GM08714 (cell line): ENCODE data around the gene PLD2.

Experiments
- H3K4me3 ChIP-seq: fragments of 200-500 bp; sonication (Bioruptor generic); 2 replicates; pipeline ENCODE4 v1.5.1; 2014; ENCODE audit warnings: mild to moderate bottlenecking, low read length, inconsistent platforms
- ZNF274 ChIP-seq: IDR thresholded peaks from 2 replicates; pipeline ENCODE4 v1.6.1; 2012; ENCODE audit warnings: mild to moderate bottlenecking, low read depth, low read length

Gene PLD2

DNA sequence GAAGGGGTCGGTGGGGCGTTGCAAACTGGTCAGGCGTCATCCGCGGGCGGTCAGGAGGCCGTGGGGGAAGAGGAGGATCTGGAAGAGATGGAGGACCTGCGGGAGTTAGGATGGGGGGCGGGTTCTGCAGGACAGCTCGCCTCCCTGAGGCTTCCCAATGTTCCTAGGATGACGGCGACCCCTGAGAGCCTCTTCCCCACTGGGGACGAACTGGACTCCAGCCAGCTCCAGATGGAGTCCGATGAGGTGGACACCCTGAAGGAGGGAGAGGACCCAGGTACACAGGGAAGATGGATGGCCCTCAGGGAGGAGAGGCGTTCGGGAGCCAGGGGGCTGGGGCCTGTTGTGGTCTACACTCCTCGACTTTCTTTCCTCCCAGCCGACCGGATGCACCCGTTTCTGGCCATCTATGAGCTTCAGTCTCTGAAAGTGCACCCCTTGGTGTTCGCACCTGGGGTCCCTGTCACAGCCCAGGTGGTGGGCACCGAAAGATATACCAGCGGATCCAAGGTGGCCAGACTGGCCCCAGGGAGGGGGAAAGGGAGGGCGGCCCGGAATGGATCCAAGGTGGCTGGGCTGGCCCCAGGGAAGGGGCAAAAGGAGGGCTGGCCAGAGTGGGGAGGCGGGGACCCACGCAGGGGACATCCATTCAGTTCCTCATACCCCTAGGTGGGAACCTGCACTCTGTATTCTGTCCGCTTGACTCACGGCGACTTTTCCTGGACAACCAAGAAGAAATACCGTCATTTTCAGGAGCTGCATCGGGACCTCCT, 839 bp downstream of the PLD2 start:
- H3K4me3 ChIP-seq = peak overlapping the region; percentile 92; the same call in 1 of the 2 replicates

DNA sequence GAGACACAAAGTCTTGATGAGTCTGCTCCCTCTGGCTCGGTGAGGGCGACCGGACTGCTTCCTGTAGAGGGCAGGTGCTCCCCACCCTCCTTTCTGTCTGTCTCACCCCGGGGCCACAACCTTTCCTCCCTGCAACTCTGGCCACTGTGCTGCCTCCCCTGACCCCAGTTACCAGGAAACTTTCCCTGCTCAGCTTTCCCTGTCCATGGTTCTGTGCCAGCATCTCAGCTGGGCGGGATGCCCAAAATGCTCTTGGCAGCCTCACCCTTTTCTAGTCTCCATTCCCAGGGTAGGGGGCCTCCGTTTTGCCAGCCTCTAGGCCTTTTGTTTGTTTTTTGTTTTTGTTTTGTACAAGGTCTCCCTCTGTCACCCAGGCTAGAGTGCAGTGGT, 1.4 kb downstream of the PLD2 start:
- no peak overlapping the region for H3K4me3 ChIP-seq
- no peak for TF ChIP-seq ZNF274

More for the DNA sequence above, 839 bp downstream of the PLD2 start:
- no peak for TF ChIP-seq ZNF274

DNA sequence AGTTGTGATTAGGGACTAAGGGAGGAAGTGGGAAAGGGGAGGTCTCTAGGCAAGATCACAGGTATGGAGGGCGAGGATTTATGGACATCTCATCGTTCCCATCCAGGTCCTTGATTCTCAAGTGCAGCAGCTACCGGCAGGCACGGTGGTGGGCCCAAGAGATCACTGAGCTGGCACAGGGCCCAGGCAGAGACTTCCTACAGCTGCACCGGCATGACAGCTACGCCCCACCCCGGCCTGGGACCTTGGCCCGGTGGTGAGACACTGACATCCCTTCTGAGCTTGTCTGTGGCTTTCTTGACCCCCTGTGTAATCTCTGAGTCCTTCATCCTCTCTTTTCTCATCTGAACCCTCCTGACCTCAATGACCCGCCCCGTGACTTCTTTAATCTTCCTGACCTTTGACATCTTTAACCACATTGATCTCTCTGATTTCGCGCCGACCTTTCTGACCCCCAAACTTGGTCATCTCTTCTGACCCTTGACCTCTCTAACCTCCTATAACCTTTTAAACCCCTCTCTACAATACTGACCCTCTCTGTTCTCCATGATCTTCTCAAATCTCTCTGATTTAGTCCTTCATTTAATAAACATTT, 3.8 kb downstream of the PLD2 start:
- no peak overlapping the region for H3K4me3 ChIP-seq
- no peak for TF ChIP-seq ZNF274

DNA sequence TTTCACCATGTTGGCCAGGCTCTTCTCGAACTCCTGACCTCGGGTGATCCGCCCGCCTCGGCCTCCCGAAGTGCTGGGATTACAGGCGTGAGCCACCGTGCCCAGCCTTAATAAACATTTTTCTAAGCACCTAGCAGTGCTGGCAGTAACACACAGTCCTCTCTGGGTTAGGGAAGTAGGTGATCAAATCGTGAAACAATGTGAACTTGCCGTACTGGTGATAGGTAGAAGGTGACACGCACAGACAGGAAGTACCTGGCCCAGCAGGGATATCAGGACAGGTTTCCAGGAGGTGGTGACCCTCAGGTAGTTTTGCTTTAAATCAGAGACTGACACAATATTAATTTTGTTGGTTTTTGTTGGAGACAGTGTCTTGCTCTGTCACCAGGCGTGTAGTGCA, 4.5 kb downstream of the PLD2 start:
- TF ChIP-seq ZNF274 = no peak

DNA sequence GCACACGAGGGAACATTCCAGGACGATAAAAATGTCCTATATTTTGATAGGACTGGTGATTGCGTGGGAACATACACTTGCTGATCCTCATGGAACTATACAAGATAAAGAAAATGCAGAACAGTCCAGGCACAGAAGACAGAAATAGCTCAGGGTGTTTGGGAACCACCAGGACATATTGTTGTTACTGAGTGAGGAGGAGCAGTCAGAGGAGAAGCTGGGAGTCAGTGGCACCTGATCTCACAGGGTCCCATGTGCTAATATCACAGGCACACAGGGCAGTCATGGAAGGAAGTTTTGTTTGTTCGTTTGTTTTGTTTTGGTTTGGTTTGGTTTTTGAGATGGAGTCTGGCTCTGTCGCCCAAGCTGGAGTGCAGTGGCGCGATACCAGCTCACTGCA, 5.7 kb downstream of the PLD2 start:
- no peak overlapping the region for H3K4me3 ChIP-seq
- no peak for TF ChIP-seq ZNF274

More for the DNA sequence above, 4.5 kb downstream of the PLD2 start:
- no peak overlapping the region for H3K4me3 ChIP-seq

DNA sequence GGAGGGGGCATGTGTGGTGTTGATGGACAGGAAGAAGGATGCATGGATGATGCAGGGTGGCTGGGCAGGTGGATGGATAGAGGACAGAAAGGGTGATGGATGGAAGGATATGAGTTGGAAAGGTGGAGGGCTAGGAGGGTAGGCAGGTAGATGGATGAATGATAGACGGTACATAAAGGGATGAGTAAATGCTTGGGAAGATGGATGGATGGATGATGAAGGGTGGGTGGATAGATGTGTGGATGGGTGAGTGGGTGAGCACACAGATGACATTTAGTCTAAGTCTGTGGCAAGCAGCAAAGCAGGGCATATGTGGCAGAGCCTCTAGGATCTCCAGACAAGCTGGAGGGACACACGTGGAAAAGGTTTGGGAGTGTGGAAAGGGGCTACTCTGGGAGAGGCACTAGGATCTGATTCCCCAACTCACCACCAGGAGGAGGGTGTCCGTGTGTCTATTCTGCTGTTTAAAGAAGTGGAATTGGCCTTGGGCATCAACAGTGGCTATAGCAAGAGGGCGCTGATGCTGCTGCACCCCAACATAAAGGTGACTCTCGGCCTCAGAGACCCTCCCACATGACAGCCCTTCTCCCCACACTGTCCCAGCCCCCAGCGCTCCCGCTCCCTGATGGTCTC, 8.2 kb downstream of the PLD2 start:
- H3K4me3 ChIP-seq = no peak overlapping the region
- no peak for TF ChIP-seq ZNF274

DNA sequence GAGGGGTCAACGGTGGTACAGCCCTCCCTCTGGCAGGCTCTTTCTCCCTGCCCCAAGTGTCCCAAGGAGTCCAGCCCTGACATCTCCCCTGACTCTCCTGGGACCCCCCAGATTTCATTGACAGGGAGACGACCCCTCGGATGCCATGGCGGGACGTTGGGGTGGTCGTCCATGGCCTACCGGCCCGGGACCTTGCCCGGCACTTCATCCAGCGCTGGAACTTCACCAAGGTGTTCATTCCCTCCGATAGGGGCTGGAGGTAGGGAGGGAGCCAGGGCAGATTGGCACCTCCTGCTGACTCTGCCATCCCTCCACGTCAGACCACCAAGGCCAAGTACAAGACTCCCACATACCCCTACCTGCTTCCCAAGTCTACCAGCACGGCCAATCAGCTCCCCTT, 9.9 kb downstream of the PLD2 start:
- no peak overlapping the region for H3K4me3 ChIP-seq
- TF ChIP-seq ZNF274 = no peak

DNA sequence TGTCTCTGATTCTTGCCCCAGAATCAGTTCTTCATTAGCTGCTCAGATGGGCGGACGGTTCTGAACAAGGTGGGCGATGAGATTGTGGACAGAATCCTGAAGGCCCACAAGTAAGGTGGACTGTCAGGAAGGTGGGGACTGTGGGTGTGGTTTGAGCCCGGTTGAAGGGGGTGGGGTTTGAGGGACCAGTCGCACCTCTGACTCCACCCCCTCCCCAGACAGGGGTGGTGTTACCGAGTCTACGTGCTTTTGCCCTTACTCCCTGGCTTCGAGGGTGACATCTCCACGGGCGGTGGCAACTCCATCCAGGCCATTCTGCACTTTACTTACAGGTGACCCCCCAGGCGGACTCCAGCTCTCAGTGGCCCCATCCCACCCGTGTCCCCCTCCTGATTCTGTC, 11.3 kb downstream of the PLD2 start:
- TF ChIP-seq ZNF274 = no peak
- no peak overlapping the region for H3K4me3 ChIP-seq

DNA sequence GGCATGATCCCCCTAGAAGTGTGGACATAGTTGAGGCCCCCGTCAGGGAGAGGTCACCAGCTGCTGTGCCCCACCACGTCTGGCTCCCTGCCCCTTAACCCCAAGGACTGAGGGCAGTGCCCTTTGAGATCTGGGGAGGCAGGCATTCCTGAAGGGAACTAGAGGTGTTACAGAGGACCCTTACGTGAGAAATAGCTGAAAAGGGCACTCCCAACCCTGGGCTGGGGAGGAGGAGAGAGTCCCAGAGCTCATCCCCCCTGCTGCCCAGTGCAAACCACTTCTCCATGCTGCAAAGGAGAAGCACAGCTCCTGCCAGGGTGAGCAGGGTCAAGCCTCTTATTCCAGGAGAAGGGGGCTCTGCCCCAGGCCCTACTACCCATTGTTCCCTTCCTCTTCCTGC, 15.9 kb downstream of the PLD2 start:
- no peak overlapping the region for H3K4me3 ChIP-seq
- no peak for TF ChIP-seq ZNF274

DNA sequence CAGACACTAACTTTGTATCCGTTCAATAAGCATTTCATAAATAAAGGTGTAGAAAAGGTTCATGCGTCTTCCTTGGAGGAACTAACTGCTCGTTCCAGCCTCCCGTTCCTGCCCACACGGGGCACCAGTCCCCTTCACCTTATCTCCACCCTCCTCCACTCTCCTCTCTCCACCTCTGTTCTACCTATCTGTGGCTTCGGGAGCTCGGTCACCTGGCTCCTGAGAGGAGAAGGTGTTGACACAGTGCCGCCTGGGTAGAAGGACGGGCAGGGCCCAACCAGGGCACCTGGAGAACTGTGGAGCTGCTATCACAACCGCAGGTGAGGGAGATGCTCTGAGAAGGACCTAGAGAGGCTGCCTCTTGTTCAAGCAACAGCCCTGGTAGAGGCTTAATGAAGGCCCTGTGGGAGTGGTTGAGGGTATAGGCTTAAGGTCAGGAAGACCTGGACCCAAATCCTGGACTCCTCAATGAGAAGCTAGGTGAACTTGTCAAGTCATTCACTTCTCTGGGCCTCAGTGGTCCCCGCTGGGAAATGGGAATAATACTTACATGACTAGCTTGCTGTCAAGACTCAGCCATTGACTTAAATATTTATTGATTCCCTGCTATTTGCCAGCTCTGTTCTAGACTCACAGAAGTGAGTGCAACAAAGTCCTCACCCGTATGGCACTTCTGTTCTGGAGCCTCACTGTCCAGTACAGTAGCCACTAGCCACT, 16.6 kb downstream of the PLD2 start:
- H3K4me3 ChIP-seq = no peak overlapping the region
- TF ChIP-seq ZNF274 = no peak

DNA sequence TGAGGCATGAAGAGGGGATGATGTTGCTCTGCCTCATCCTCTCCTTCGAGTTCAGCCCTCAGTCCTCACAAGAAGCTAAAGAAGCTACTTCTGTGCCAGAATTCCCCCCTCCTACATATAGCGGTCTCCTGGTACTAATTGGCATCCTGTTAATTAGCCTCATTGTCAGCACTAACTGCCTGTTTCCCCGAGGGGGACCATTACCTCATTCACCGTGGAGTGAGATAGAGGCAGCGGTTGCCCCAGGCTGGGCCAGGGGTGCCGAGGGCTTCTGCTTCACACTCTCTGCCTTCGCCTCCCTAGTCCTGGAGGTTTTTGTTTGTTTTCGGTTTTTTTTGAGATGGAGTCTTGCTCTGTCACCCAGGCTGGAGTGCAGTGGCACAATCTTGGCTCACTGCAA, 20.4 kb downstream of the PLD2 start:
- no peak for TF ChIP-seq ZNF274
- no peak overlapping the region for H3K4me3 ChIP-seq

DNA sequence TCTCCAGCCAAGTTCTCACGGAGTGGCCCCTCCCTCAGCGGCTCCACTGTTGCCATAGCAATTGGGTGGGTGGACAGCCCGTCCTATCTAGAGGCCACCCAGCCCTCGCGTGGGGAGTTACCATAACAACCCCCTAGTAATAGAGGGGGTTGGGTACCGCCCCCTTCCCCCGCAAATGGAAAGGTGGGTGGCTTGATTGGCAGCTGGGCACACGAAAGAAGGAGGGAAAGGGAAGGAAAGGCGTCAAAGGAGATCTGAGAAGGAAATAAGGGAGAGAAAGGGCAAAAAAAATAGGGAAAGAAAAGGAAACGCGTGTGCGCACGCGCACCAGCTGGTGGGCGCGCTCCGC, 25.9 kb downstream of the PLD2 start:
- peak overlapping the region; percentile 71 for H3K4me3 ChIP-seq

DNA sequence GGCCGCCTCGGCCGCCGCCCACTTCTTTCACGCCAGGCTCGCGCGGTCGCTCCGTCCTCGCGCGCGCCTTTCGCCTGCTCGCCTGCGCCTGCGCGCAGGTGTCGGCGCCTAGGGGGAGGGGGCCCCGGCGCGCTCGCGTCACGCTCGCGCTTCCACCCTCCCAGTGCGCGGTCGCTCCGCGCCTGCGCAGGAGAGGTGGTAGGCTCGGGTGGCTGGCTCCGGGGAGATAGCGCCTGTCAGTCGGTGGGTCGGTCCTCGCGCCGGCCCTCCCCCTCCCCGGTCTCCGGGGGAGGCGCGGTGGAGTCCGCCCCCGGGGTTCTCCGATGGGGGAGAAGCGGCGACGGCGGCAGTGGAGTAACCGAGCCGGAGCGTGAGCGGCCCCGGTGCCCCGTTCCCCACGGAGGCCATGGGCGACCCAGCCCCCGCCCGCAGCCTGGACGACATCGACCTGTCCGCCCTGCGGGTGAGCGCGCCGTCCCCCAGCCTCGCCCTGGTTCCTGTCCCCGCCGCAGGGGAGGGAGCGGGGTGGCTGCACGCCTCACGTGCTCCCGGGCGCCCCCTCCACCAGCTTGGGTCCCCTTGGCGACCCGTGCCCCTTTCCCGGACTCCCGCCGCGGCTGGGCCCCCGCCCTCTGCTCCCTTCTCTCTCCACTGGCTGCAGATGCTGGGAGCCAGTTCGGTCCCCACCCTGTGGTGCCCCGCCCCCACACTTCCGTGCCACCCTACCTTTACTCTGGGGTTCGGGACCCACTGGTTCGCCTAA, 26.4 kb downstream of the PLD2 start, which contains the start of gene MINK1:
Gene MINK1 (plus strand): TSS at position 163 of the 763 bp plus-strand sequence. CDS start 244 bp downstream, at position 407.
- peak within 1 kb of the TSS; percentile 71 for H3K4me3 ChIP-seq
- TF ChIP-seq ZNF274 = no peak
